Measurements from ENCODE around the gene ATP8B1. TPM values are rescaled to one million over a fixed set of nuclear protein-coding genes. Genes with fewer than 3 reads are reported as not detected.

The ATP8B1 gene
- total RNA-seq, 1 experiment from 2014 or later = 15.9 TPM

- no peak for TF ChIP-seq RAD21 (IDR thresholded peaks at IDR 0.05; ENCODE audit: low read depth)
Measured at GRCh38 chr18:57841568-57841967, 38.5 kb upstream of the ATP8B1 start (continued).

GRCh38 chr18:57839942-57840381 is 36.8 kb upstream of the ATP8B1 start:
- BruUV-seq (replicated peaks) = no TSS peak
- peaks cover 0 to 12% of the 10 kb centered on the region in 2 experiments; a peak in 2 of 4 replicates for H3K4me1 ChIP-seq (ENCODE audit: control insufficient read depth in 1 of 2, insufficient read depth in 2 of 2, low read length in 2 of 2)
- H3K27me3 ChIP-seq (ENCODE audit: insufficient read depth, low read length) = no peaks in the 10 kb centered on the region
- no peaks in the 10 kb centered on the region for H3K9me2 ChIP-seq (ENCODE audit: insufficient read depth)
- peak overlapping the region; percentile 41 for H3K4me2 ChIP-seq (ENCODE audit: low read length)
- POLR2A ChIA-PET = no interaction called here
- no peaks in the 10 kb centered on the region for H3K79me2 ChIP-seq (ENCODE audit: insufficient read depth, low read length)
- peak overlapping the region; percentile 70 for H2AFZ ChIP-seq (ENCODE audit: low read depth, low read length, poor library complexity, severe bottlenecking)
- H3K27ac ChIP-seq (ENCODE audit: low read depth, low read length) = no peak overlapping the region
- H3K9me3 ChIP-seq (ENCODE audit: control insufficient read depth in 1 of 2, insufficient read depth in 1 of 2, low read depth in 1 of 2, low read length in 2 of 2) = no peaks in the 10 kb centered on the region
- CTCF ChIA-PET = no interaction called here
- no peaks in the 10 kb centered on the region for H3K36me3 ChIP-seq (ENCODE audit: control insufficient read depth in 1 of 2, insufficient read depth in 2 of 2, low read length in 2 of 2)
- H3K9ac ChIP-seq (ENCODE audit: low read length) = no peak overlapping the region
- intact Hi-C loops (cut with micrococcal nuclease) = no loop called here
- no peak for DNase-seq (ENCODE audit: low read depth, low spot score)
- ATAC-seq = no peak
- H3K4me3 ChIP-seq (replicated peaks in 1 of 2; ENCODE audit: low read depth in 1 of 2, low read length in 2 of 2) = no peak overlapping the region
- no peaks in the 10 kb centered on the region for H4K20me1 ChIP-seq (ENCODE audit: insufficient read depth)
- RAD21 ChIA-PET (ENCODE audit: low non-redundant PET in 1 of 2, low total read pairs in 2 of 2, uncharacterized antibody in 2 of 2, unreplicated experiment in 2 of 2) = no interaction called here
- TF ChIP-seq SIN3A (IDR thresholded peaks at IDR 0.05; ENCODE audit: low read depth) = no peak
- no peak for TF ChIP-seq ZBTB33 (IDR thresholded peaks at IDR 0.05; ENCODE audit: extremely low read depth, insufficient replicate concordance, low read length)
- no peak for TF ChIP-seq EGR1 (IDR thresholded peaks at IDR 0.05; ENCODE audit: low read depth)
- no peak for TF ChIP-seq CTCF (IDR thresholded peaks at IDR 0.05 in 2 of 3, conservative IDR thresholded peaks at IDR 0.05 in 1 of 3; ENCODE audit: borderline replicate concordance in 1 of 3, insufficient read depth in 1 of 3, low read depth in 2 of 3, low read length in 2 of 3)
- TF ChIP-seq RAD21 (IDR thresholded peaks at IDR 0.05; ENCODE audit: low read depth) = no peak
- no peak for TF ChIP-seq POLR2AphosphoS5 (IDR thresholded peaks at IDR 0.05; ENCODE audit: low read depth, low read length)
- no peak for TF ChIP-seq REST (IDR thresholded peaks at IDR 0.05; ENCODE audit: low read depth)
- no peak for TF ChIP-seq EZH2phosphoT487 (IDR thresholded peaks at IDR 0.05; ENCODE audit: borderline replicate concordance)
- no peak for TF ChIP-seq POLR2A (IDR thresholded peaks at IDR 0.05; ENCODE audit: borderline replicate concordance, extremely low read depth, insufficient read depth, insufficient read length)
- TF ChIP-seq EZH2 (IDR thresholded peaks at IDR 0.05) = no peak
- TF ChIP-seq CBX3 (IDR thresholded peaks at IDR 0.05; ENCODE audit: low read depth) = no peak
- no peak for TF ChIP-seq ELF1 (IDR thresholded peaks at IDR 0.05; ENCODE audit: borderline replicate concordance, low read depth)

All from HCT116 (cell line).